Stomach (tissue), 4 donors: ENCODE data around the gene FTO.

Experiments used
- POLR2AphosphoS5 ChIP-seq, 3 donors: sonication (generic); formaldehyde crosslinking; IDR thresholded peaks; one replicate each; pipeline ENCODE4 v1.6.1; 2016; ENCODE audit warnings: antibody characterized with exemption in 3 of 3
- TF ChIP-seq, protein P1 (sequence below), 7 experiments: fragments of 450-650 bp in 4 of 7; fragments of 200-600 bp in 3 of 7; sonication (generic) in 3 of 7; IDR thresholded peaks; one replicate each; pipeline ENCODE4 v1.5.1; 2016 to 2019; ENCODE audit warnings: antibody characterized with exemption in 7 of 7, control low read depth in 2 of 7, mild to moderate bottlenecking in 1 of 7

DNA sequence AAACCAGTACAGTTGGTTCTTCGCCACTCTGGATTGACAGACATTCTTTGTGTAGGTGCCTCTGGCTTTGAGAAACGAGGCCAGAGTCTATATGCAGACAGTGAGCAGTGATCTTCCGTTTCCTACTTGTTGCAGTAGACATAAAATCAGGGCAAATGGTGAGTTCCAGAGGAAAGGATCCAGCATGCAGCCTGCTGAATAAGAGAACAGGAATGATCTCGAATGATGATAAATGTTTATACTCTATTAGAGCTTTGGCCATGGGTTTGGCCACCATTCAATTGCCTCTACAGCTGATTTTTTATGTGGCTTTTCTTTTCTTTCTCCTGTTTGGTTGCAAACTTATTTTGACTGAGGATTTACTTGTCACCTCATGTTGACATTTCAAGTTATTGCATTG is 295.9 kb downstream of the FTO start:
- TF ChIP-seq, protein P1, sequence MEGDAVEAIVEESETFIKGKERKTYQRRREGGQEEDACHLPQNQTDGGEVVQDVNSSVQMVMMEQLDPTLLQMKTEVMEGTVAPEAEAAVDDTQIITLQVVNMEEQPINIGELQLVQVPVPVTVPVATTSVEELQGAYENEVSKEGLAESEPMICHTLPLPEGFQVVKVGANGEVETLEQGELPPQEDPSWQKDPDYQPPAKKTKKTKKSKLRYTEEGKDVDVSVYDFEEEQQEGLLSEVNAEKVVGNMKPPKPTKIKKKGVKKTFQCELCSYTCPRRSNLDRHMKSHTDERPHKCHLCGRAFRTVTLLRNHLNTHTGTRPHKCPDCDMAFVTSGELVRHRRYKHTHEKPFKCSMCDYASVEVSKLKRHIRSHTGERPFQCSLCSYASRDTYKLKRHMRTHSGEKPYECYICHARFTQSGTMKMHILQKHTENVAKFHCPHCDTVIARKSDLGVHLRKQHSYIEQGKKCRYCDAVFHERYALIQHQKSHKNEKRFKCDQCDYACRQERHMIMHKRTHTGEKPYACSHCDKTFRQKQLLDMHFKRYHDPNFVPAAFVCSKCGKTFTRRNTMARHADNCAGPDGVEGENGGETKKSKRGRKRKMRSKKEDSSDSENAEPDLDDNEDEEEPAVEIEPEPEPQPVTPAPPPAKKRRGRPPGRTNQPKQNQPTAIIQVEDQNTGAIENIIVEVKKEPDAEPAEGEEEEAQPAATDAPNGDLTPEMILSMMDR (IDR thresholded peaks at IDR 0.05): no peak
- no peak for TF ChIP-seq POLR2AphosphoS5 (IDR thresholded peaks at IDR 0.05)
